Naive thymus-derived CD4-positive, alpha-beta T cell (primary cell): Measurements from ENCODE around the gene CCBE1. TPM values are rescaled to one million over a fixed set of nuclear protein-coding genes. Genes with fewer than 3 reads are reported as not detected.

Experiments
- ATAC-seq: fragments of 150-1000 bp; cut with Tn5 transposase; 2 replicates; pipeline ENCODE4 v1.10.0; 2021; ENCODE audit warnings: mild to moderate bottlenecking, moderate library complexity
- CTCF ChIA-PET: fragments of 350-600 bp; sonication (Branson Sonifier 250); formaldehyde crosslinking; loops from one replicate; lab custom pipeline; 2021; ENCODE audit warnings: antibody characterized with exemption; lab: Charles Lee
- POLR2A ChIA-PET: fragments of 350-600 bp; sonication (Branson Sonifier 250); formaldehyde crosslinking; loops from one replicate; lab custom pipeline; 2021; ENCODE audit warnings: antibody characterized with exemption, inconsistent platforms; lab: Charles Lee
- DNase-seq, 9 donors: peaks; one replicate each; pipeline versions ENCODE4 v3.0.0 to v3.0.0-alpha.2; 2020 to 2022; ENCODE audit warnings: mixed read lengths in 1 of 9
- H3K27ac ChIP-seq: one replicate; pipeline ENCODE4 v1.7.0; 2013; ENCODE audit warnings: mild to moderate bottlenecking, low read depth, low read length, moderate library complexity
- H3K27me3 ChIP-seq, 2 donors: one replicate each; pipeline ENCODE4 v1.7.0; 2013; ENCODE audit warnings: low read length in 2 of 2, mild to moderate bottlenecking in 2 of 2, moderate library complexity in 2 of 2; ENCODE audit not compliant: control insufficient read depth in 2 of 2, insufficient read depth in 2 of 2
- H3K36me3 ChIP-seq, 3 experiments: 1 replicate in 2 of 3; 2 replicates in 1 of 3; pipeline ENCODE4 v1.7.0; 2013; ENCODE audit warnings: low read length in 3 of 3, mild to moderate bottlenecking in 3 of 3, moderate library complexity in 1 of 3; ENCODE audit not compliant: insufficient read depth in 3 of 3, control insufficient read depth in 2 of 3
- H3K4me1 ChIP-seq, 2 donors: one replicate each; pipeline ENCODE4 v1.7.0; 2013; ENCODE audit warnings: low read length in 2 of 2, mild to moderate bottlenecking in 2 of 2, moderate library complexity in 1 of 2; ENCODE audit not compliant: control insufficient read depth in 2 of 2, insufficient read depth in 2 of 2
- H3K4me3 ChIP-seq: 2 replicates; pipeline ENCODE4 v1.7.0; 2013; ENCODE audit warnings: mild to moderate bottlenecking, low read length
- H3K9me3 ChIP-seq, 3 experiments: 1 replicate in 2 of 3; 2 replicates in 1 of 3; pipeline ENCODE4 v1.7.0; 2013; ENCODE audit warnings: low read length in 3 of 3; ENCODE audit not compliant: control insufficient read depth in 2 of 3
- H3K27ac Mint-ChIP-seq, 9 donors: one replicate each; pipeline ENCODE4 v1.8.0; 2020 to 2022; ENCODE audit warnings: mixed read lengths in 9 of 9, mild to moderate bottlenecking in 8 of 9, moderate library complexity in 5 of 9, inconsistent platforms in 2 of 9
- H3K27me3 Mint-ChIP-seq, 5 donors: one replicate each; pipeline ENCODE4 v1.8.0; 2021 to 2022; ENCODE audit warnings: mixed read lengths in 5 of 5, mild to moderate bottlenecking in 1 of 5
- H3K36me3 Mint-ChIP-seq, 5 donors: one replicate each; pipeline ENCODE4 v1.8.0; 2020 to 2022; ENCODE audit warnings: mixed read lengths in 5 of 5, mild to moderate bottlenecking in 3 of 5, inconsistent platforms in 1 of 5
- H3K4me1 Mint-ChIP-seq, 7 donors: one replicate each; pipeline ENCODE4 v1.8.0; 2020 to 2022; ENCODE audit warnings: mixed read lengths in 7 of 7, mild to moderate bottlenecking in 3 of 7, inconsistent platforms in 1 of 7
- H3K4me3 Mint-ChIP-seq, 10 donors: one replicate each; pipeline ENCODE4 v1.8.0; 2020 to 2022; ENCODE audit warnings: mild to moderate bottlenecking in 10 of 10, mixed read lengths in 10 of 10, moderate library complexity in 6 of 10, inconsistent platforms in 2 of 10
- H3K9me3 Mint-ChIP-seq, 11 donors: one replicate each; pipeline ENCODE4 v1.8.0; 2020 to 2022; ENCODE audit warnings: mixed read lengths in 11 of 11, mild to moderate bottlenecking in 4 of 11, inconsistent platforms in 1 of 11, moderate library complexity in 1 of 11
- intact Hi-C, 2 donors: fragments of 100-400 bp; cut with micrococcal nuclease; formaldehyde crosslinking; loops; one replicate each; pipeline ENCODE4 v1.15.1; 2023
- polyA plus RNA-seq, 2 donors: library from polyadenylated mRNA; unstranded; fragments of 300-500 nt; fragmentation: Illumina TruSeq; gene quantifications; one replicate each; pipeline ENCODE4 v1.2.3, GENCODE V29; 2021
- total RNA-seq, 6 experiments: library from RNA in 5 of 6; stranded (reverse) in 5 of 6; gene quantifications; 1 replicate in 5 of 6; 2 replicates in 1 of 6; pipeline ENCODE4 v1.2.3 and lab custom pipeline; 2021 to 2026

The CCBE1 gene
- total and polyA plus RNA-seq, 7 experiments from 2014 or later = not detected

DNA sequence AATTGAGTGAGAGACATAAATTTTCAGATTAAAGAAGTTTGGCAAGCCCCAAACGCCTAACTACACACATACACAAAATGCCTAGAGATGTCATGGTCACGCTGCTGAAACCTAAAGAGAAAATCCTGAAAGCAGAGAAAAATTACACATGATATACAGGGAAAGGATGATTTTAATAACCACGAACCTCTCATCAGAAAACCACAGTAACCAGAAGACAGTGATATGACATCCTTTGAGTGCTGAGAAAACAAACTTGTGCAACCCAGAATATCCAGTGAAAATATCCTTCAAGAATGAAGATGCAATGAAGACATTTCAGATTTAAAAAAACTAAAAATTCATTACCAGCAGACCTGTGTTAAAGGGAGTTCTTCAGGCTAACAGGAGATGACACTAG lies 215.8 kb downstream of the CCBE1 start:
- Histone ChIP-seq H3K4me1 (no peaks in the 10 kb centered on the region), H3K4me3 (no peak overlapping the region), H3K36me3 (no peaks in the 10 kb centered on the region), H3K27ac (no peak overlapping the region), H3K27me3 (no peaks in the 10 kb centered on the region), H3K9me3 (no peaks in the 10 kb centered on the region)
- Mint-ChIP-seq H3K9me3 (peaks cover 0 to 6% (median 0%) of the 10 kb centered on the region in 11 donors), H3K4me3 (no peak overlapping the region), H3K36me3 (no peaks in the 10 kb centered on the region), H3K27ac (no peak overlapping the region), H3K4me1 (peaks cover 0 to 2% (median 0%) of the 10 kb centered on the region in 7 donors), H3K27me3 (peaks cover 1 to 29% (median 16%) of the 10 kb centered on the region in 5 donors)
- intact Hi-C loops = no loop called here
- ChIA-PET POLR2A (no interaction called here), CTCF (no interaction called here)
- no peak for ATAC-seq
- no peak for DNase-seq

DNA sequence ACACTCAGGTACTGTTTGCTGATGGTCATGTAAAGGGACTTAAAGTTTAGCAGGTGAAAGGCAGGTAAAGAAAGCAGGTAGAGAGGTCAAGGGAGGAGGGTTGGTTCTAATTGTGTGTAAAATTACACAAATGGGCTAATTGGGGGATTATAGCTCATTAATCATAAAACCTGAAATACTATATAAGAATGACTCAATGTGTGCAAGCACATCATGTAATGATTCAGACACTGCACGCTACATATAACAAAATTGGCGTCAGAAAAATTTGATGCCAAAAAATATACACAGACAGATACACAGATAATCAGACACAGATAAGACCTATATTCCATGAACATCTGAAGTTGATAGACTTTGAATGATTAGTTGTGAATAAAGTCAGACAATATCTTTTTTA lies 217.4 kb downstream of the CCBE1 start:
- Mint-ChIP-seq H3K27ac (no peak overlapping the region), H3K4me3 (no peak overlapping the region), H3K27me3 (peaks cover 13 to 43% (median 26%) of the 10 kb centered on the region in 5 donors), H3K9me3 (peaks cover 0 to 7% (median 0%) of the 10 kb centered on the region in 11 donors), H3K4me1 (peaks cover 0 to 2% (median 0%) of the 10 kb centered on the region in 7 donors), H3K36me3 (peaks cover 0 to 8% (median 0%) of the 10 kb centered on the region in 5 donors)
- CTCF ChIA-PET = no interaction called here
- no peaks in the 10 kb centered on the region for H3K27me3 ChIP-seq
- intact Hi-C loops = no loop called here
- no peaks in the 10 kb centered on the region for H3K36me3 ChIP-seq
- ATAC-seq = no peak
- no peak for DNase-seq
- no peaks in the 10 kb centered on the region for H3K4me1 ChIP-seq
- no peak overlapping the region for H3K4me3 ChIP-seq
- H3K27ac ChIP-seq = no peak overlapping the region
- H3K9me3 ChIP-seq = no peaks in the 10 kb centered on the region
- POLR2A ChIA-PET = no interaction called here

DNA sequence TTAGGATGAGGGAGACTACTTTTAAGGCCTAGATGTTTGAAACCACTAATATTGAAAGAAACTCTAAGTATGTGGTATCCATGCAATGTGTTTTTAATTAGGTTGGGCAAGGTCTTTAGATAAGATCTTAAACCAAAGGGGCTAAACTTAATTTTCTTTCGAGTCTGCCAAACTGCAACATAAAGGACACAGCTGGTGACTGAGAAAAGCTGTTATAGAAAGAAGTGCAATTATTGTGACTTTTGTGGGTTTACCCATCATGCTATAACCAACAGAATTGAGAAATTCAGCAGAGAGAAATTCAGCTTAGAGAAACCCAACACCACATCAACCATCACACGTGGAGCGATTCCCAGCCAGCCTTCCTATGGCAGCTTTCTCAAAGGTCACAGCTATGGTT lies 218.6 kb downstream of the CCBE1 start:
- Histone ChIP-seq H3K4me3 (no peak overlapping the region), H3K4me1 (no peaks in the 10 kb centered on the region), H3K27ac (no peak overlapping the region), H3K9me3 (no peaks in the 10 kb centered on the region), H3K27me3 (no peaks in the 10 kb centered on the region), H3K36me3 (no peaks in the 10 kb centered on the region)
- H3K9me3 Mint-ChIP-seq = peaks cover 0 to 13% (median 3%) of the 10 kb centered on the region in 11 donors
- H3K4me1 Mint-ChIP-seq = peaks cover 0 to 2% (median 0%) of the 10 kb centered on the region in 7 donors
- no peak overlapping the region for H3K4me3 Mint-ChIP-seq
- peaks cover 13 to 45% (median 29%) of the 10 kb centered on the region in 5 donors for H3K27me3 Mint-ChIP-seq
- intact Hi-C loops = no loop called here
- POLR2A ChIA-PET = no interaction called here
- H3K27ac Mint-ChIP-seq = no peak overlapping the region
- CTCF ChIA-PET = no interaction called here
- H3K36me3 Mint-ChIP-seq = peaks cover 0 to 10% (median 0%) of the 10 kb centered on the region in 5 donors
- DNase-seq (no peak), ATAC-seq (no peak)

DNA sequence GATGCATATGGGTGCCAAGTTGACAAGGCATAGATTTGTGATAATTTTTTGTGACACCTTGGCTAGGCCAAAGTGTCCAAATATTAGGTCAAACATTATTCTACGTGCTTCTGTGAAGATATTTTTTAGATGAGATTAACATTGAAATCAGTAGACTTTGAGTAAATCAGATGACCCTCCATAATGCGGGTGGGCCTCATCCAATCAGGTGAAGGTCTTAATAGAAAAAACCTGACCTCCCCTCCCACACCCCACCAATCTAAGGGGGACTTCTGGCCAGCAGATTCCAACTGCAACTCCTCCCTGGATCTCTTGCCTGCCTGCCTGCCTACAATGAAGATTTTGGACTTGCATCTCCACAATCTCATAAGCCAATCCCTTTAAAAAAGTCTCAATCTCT lies 219.4 kb downstream of the CCBE1 start:
- H3K27ac ChIP-seq = no peak overlapping the region
- DNase-seq = no peak
- Mint-ChIP-seq H3K36me3 (peaks cover 0 to 10% (median 0%) of the 10 kb centered on the region in 5 donors), H3K27me3 (peaks cover 13 to 45% (median 29%) of the 10 kb centered on the region in 5 donors), H3K27ac (no peak overlapping the region), H3K4me1 (peaks cover 0 to 2% (median 0%) of the 10 kb centered on the region in 7 donors), H3K9me3 (peaks cover 0 to 13% (median 3%) of the 10 kb centered on the region in 11 donors), H3K4me3 (no peak overlapping the region)
- CTCF ChIA-PET = no interaction called here
- no peaks in the 10 kb centered on the region for H3K36me3 ChIP-seq
- H3K4me1 ChIP-seq = no peaks in the 10 kb centered on the region
- H3K9me3 ChIP-seq = no peaks in the 10 kb centered on the region
- no peak for ATAC-seq
- intact Hi-C loops = no loop called here
- no peak overlapping the region for H3K4me3 ChIP-seq
- no peaks in the 10 kb centered on the region for H3K27me3 ChIP-seq
- POLR2A ChIA-PET = no interaction called here

DNA sequence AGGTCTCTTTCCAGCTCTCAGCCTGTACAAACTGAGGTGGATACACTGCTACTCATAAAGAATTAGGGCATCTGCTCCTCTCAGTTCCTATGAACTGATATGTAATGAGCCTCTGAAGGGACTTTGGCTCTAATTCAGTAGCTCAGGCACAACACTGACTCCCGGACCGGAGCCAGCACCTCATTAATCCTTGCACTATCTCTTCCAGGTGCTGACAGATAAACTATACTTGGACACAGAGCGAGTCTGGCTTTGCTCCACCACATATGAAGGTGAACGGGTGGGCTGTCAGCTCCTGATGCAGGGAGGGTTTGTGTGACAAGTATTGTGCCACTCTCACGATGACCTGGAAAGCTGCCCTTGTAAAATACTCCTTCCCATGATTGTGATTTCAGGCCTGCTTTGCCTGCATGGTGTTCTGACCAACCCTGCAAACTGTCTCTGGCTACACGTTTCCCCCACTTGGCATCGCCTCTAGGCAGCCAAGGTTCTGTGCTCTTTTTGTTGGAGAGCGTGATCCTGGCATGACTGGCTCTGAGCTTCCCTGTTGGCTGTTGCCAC lies 226.6 kb downstream of the CCBE1 start:
- Histone ChIP-seq H3K4me1 (no peaks in the 10 kb centered on the region), H3K4me3 (no peak overlapping the region), H3K27me3 (no peaks in the 10 kb centered on the region), H3K9me3 (no peaks in the 10 kb centered on the region), H3K36me3 (no peaks in the 10 kb centered on the region), H3K27ac (no peak overlapping the region)
- Mint-ChIP-seq H3K4me1 (no peaks in the 10 kb centered on the region), H3K9me3 (peaks cover 0 to 13% (median 3%) of the 10 kb centered on the region in 11 donors), H3K36me3 (peaks cover 0 to 6% (median 0%) of the 10 kb centered on the region in 5 donors), H3K27ac (no peak overlapping the region), H3K27me3 (peaks cover 4 to 20% (median 16%) of the 10 kb centered on the region in 5 donors), H3K4me3 (no peak overlapping the region)
- intact Hi-C loops = no loop called here
- POLR2A ChIA-PET = no interaction called here
- DNase-seq (no peak), ATAC-seq (no peak)
- CTCF ChIA-PET = no interaction called here

DNA sequence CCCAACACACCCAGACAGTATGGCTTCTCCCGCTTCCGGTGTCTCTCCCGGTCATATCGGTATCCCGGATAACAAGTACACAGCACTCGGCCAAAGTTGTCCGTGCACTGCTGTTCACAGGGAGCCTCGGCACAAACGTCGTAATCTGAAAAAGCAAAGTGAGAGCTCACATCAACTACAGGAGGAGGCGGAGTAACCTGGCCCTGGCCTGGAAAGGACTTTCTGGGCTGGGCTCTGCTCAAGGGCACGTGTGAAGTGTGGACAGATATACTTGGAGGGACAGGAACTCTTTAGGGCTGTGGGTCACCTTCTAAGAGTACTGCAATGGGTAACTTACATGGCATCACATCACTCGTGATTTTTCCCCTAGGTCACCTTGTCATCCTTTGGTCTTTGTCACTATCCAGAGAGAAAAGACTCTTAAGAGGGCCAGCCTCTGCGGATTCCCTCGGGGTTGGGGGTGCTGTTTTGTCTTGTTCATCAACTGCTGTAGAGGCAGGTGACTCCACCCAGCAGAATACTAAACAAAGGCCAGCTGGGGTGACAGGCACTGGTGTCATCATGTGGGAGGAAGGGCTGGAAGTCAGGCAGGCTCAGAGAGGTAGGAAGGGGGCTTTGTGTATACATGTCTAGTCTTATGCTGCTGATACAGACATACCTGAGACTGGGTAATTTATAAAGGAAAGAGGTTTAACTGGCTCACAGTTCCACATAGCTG lies 227.6 kb downstream of the CCBE1 start:
- ChIA-PET CTCF (no interaction called here), POLR2A (no interaction called here)
- Mint-ChIP-seq H3K27ac (no peak overlapping the region), H3K27me3 (peaks cover 0 to 16% (median 13%) of the 10 kb centered on the region in 5 donors), H3K36me3 (peaks cover 0 to under 1% (median 0%) of the 10 kb centered on the region in 5 donors), H3K4me1 (no peaks in the 10 kb centered on the region), H3K4me3 (no peak overlapping the region), H3K9me3 (peaks cover 0 to 7% (median 0%) of the 10 kb centered on the region in 11 donors)
- Histone ChIP-seq H3K9me3 (no peaks in the 10 kb centered on the region), H3K27me3 (no peaks in the 10 kb centered on the region), H3K4me1 (no peaks in the 10 kb centered on the region), H3K4me3 (no peak overlapping the region), H3K27ac (no peak overlapping the region), H3K36me3 (no peaks in the 10 kb centered on the region)
- intact Hi-C loops = no loop called here
- ATAC-seq (no peak), DNase-seq (no peak)
